OCI-LY7 (cell line): ENCODE results near the gene TOP1. TPM values are rescaled to one million over a fixed set of nuclear protein-coding genes. Genes with fewer than 3 reads are reported as not detected.
A peak's percentile ranks its signal among the peaks of the same experiment; 100 is the strongest.

Source experiments
- BruUV-seq: library from RNA; stranded (reverse); fragments of 400-500 nt; replicated peaks from 2 replicates; lab custom pipeline; 2021; lab: Mats Ljungman, UMichigan
- CTCF ChIA-PET: fragments of 300-600 bp; sonication (Branson Sonifier 250); formaldehyde crosslinking; loops from one replicate; lab custom pipeline; 2022; ENCODE audit warnings: antibody characterized with exemption; ENCODE audit not compliant: unreplicated experiment; lab: Charles Lee
- POLR2A ChIA-PET: fragments of 300-600 bp; sonication (Branson Sonifier 250); formaldehyde crosslinking; loops from one replicate; lab custom pipeline; 2022; ENCODE audit warnings: antibody characterized with exemption; lab: Charles Lee
- DNase-seq: peaks from one replicate; pipeline ENCODE4 v3.0.0-alpha.2; 2015; ENCODE audit warnings: low spot score
- H2AFZ ChIP-seq: fragments of 200-600 bp; sonication (generic), shearing (Covaris generic); 2 replicates; pipeline ENCODE4 v1.6.1; 2014; ENCODE audit warnings: mild to moderate bottlenecking, antibody characterized with exemption, low read length, moderate library complexity
- H3K27ac ChIP-seq: fragments of 200-600 bp; sonication (generic); 2 replicates; pipeline ENCODE4 v1.5.1; 2014; ENCODE audit warnings: mixed run types, low read depth, mild to moderate bottlenecking, moderate library complexity, low read length, inconsistent platforms; ENCODE audit not compliant: poor library complexity, severe bottlenecking
- H3K36me3 ChIP-seq: fragments of 200-600 bp; sonication (generic); 2 replicates; pipeline ENCODE4 v1.6.1; 2014; ENCODE audit warnings: mild to moderate bottlenecking, antibody characterized with exemption, low read length, moderate library complexity, mixed read lengths; ENCODE audit not compliant: insufficient read depth
- H3K4me1 ChIP-seq: fragments of 200-600 bp; sonication (generic); 2 replicates; pipeline ENCODE4 v1.5.1; 2014; ENCODE audit warnings: mild to moderate bottlenecking, low read length; ENCODE audit not compliant: insufficient read depth, poor library complexity, severe bottlenecking
- H3K4me2 ChIP-seq: fragments of 200-600 bp; sonication (generic); 2 replicates; pipeline ENCODE4 v1.6.1; 2014; ENCODE audit warnings: mild to moderate bottlenecking, low read length
- H3K4me3 ChIP-seq: fragments of 200-600 bp; sonication (generic); 2 replicates; pipeline ENCODE4 v1.5.1; 2014; ENCODE audit warnings: mild to moderate bottlenecking, low read depth, low read length; ENCODE audit not compliant: poor library complexity, severe bottlenecking
- H3K79me2 ChIP-seq: fragments of 200-600 bp; sonication (generic); 2 replicates; pipeline ENCODE4 v1.6.1; 2016; ENCODE audit warnings: low read depth, mild to moderate bottlenecking, low read length, moderate library complexity, mixed read lengths; ENCODE audit not compliant: insufficient read depth
- H3K9me2 ChIP-seq: fragments of 200-600 bp; sonication (generic); 2 replicates; pipeline ENCODE4 v1.6.1; 2016; ENCODE audit warnings: mild to moderate bottlenecking, low read length, mixed read lengths; ENCODE audit not compliant: insufficient read depth
- H3K9me3 ChIP-seq: fragments of 200-600 bp; sonication (generic); 2 replicates; pipeline ENCODE4 v1.6.1; 2014; ENCODE audit warnings: mild to moderate bottlenecking, mixed run types, low read length, mixed read lengths
- H4K20me1 ChIP-seq: fragments of 200-600 bp; sonication (generic); 2 replicates; pipeline ENCODE4 v1.6.1; 2014; ENCODE audit warnings: mild to moderate bottlenecking, antibody characterized with exemption, low read length, moderate library complexity, mixed read lengths; ENCODE audit not compliant: insufficient read depth
- CTCF ChIP-seq: fragments of 200-600 bp; sonication (generic); conservative IDR thresholded peaks from 2 replicates; pipeline ENCODE4 v1.5.1; 2014; ENCODE audit warnings: mild to moderate bottlenecking, antibody characterized with exemption, low read length, moderate library complexity, mixed read lengths
- EZH2phosphoT487 ChIP-seq: fragments of 200-600 bp; sonication (generic); IDR thresholded peaks from 2 replicates; pipeline ENCODE4 v1.6.1; 2018; ENCODE audit warnings: low read depth, borderline replicate concordance, mild to moderate bottlenecking, mixed run types, antibody characterized with exemption, low read length, moderate library complexity, mixed read lengths
- intact Hi-C: fragments of 100-400 bp; cut with micrococcal nuclease; formaldehyde crosslinking; loops from one replicate; pipeline ENCODE4 v1.10.0; 2022; ENCODE audit not compliant: unreplicated experiment
- total RNA-seq, 2 experiments: library from RNA; depleted of rRNA in 1 of 2; stranded (reverse); fragments of >200 nt in 1 of 2; shearing (Covaris generic) in 1 of 2; gene quantifications; 2 replicates each; pipeline ENCODE4 v1.2.3, GENCODE V29; 2014 to 2022

The TOP1 gene
- total RNA-seq, 2 experiments from 2014 or later, result 44.6 to 200 TPM

GRCh38 chr20:41063442-41063841 lies 34.8 kb downstream of the TOP1 start:
- Histone ChIP-seq H3K4me2 (no peak overlapping the region), H3K4me3 (no peak overlapping the region), H3K79me2 (peaks cover 100% of the 10 kb centered on the region), H2AFZ (no peak overlapping the region), H4K20me1 (peaks cover 20% of the 10 kb centered on the region), H3K27ac (no peak overlapping the region), H3K9me2 (no peaks in the 10 kb centered on the region), H3K36me3 (peaks cover 94% of the 10 kb centered on the region), H3K4me1 (peaks cover 43% of the 10 kb centered on the region), H3K9me3 (no peaks in the 10 kb centered on the region; the same call in 1 of the 2 replicates)
- TF ChIP-seq EZH2phosphoT487 (no peak), CTCF (no peak; the same call in 1 of the 2 replicates)
- POLR2A ChIA-PET, result interaction anchor here (1.0 to 1.6 kb wide), 2 partner anchors 17 to 72 kb away, joined by 5 to 7 read pairs; no protein-coding TSS in a partner anchor
- CTCF ChIA-PET, result no interaction called here
- intact Hi-C loops, result loop anchor here (2.0 kb wide), 1 partner anchor 73 kb away; no protein-coding TSS in a partner anchor
- BruUV-seq, result no TSS peak
- DNase-seq, result peak; percentile 26

GRCh38 chr20:41064377-41064776 lies 35.8 kb downstream of the TOP1 start:
- ChIA-PET POLR2A (interaction anchor here (1.0 to 1.3 kb wide), 3 partner anchors 10 to 73 kb away, joined by 3 to 4 read pairs (median 4); no protein-coding TSS in a partner anchor), CTCF (no interaction called here)
- peaks cover 98% of the 10 kb centered on the region for H3K36me3 ChIP-seq
- no peak overlapping the region for H3K4me3 ChIP-seq
- peaks cover 25% of the 10 kb centered on the region for H4K20me1 ChIP-seq
- H3K9me3 ChIP-seq, result no peaks in the 10 kb centered on the region; the same call in 1 of the 2 replicates
- H3K4me2 ChIP-seq, result no peak overlapping the region
- H2AFZ ChIP-seq, result no peak overlapping the region
- H3K27ac ChIP-seq, result no peak overlapping the region
- DNase-seq, result no peak
- H3K9me2 ChIP-seq, result no peaks in the 10 kb centered on the region
- TF ChIP-seq EZH2phosphoT487 (no peak), CTCF (no peak)
- H3K79me2 ChIP-seq, result peaks cover 100% of the 10 kb centered on the region
- peaks cover 43% of the 10 kb centered on the region for H3K4me1 ChIP-seq
- intact Hi-C loops, result no loop called here
- no TSS peak for BruUV-seq

- ChIA-PET POLR2A (interaction anchor here (0.7 to 1.0 kb wide), 2 partner anchors 16 to 77 kb away, joined by 3 to 5 read pairs; no protein-coding TSS in a partner anchor), CTCF (no interaction called here)
- Histone ChIP-seq H4K20me1 (peaks cover 25% of the 10 kb centered on the region), H3K27ac (no peak overlapping the region), H3K79me2 (peaks cover 100% of the 10 kb centered on the region), H3K9me2 (no peaks in the 10 kb centered on the region), H3K9me3 (no peaks in the 10 kb centered on the region; the same call in 1 of the 2 replicates), H2AFZ (no peak overlapping the region), H3K4me1 (peaks cover 31% of the 10 kb centered on the region), H3K36me3 (peaks cover 98% of the 10 kb centered on the region), H3K4me3 (no peak overlapping the region), H3K4me2 (no peak overlapping the region)
- TF ChIP-seq CTCF, result no peak
- DNase-seq, result no peak
- intact Hi-C loops, result no loop called here
- no TSS peak for BruUV-seq
These were observed 37.1 kb downstream of the TOP1 start for GRCh38 chr20:41065716-41066115.
